Measurements from ENCODE around the gene DPP10.

DPP10 gene

DNA sequence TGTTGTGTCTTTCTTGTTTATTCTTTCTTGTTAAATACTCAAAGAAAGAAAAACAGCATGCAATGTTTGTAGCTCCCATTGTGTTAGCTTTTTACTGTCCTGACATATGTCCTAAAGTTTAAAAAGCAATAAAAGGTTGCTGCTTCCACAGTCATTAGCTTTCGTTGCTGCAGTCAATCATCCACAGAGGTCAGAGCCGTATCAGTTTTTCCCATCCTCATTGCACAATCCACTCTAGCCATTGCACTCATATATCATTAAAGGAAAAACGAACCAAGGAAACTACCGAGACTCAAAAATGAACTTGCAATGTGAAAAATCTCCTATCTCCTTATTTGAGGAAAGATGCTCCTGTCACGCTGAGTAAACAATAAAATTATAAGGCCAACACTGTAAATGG is 954.1 kb downstream of the DPP10 start:
- TF ChIP-seq, protein P1, sequence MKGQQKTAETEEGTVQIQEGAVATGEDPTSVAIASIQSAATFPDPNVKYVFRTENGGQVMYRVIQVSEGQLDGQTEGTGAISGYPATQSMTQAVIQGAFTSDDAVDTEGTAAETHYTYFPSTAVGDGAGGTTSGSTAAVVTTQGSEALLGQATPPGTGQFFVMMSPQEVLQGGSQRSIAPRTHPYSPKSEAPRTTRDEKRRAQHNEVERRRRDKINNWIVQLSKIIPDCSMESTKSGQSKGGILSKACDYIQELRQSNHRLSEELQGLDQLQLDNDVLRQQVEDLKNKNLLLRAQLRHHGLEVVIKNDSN (IDR thresholded peaks at IDR 0.05), result no peak
- TF ChIP-seq MAX (IDR thresholded peaks at IDR 0.05) (no peak), TEAD4 (IDR thresholded peaks at IDR 0.05) (no peak), EGR1 (IDR thresholded peaks at IDR 0.05) (no peak), FOXM1 (IDR thresholded peaks at IDR 0.05; ENCODE audit: borderline replicate concordance, low read depth) (no peak), REST (IDR thresholded peaks at IDR 0.05; ENCODE audit: low read depth) (no peak), TAF1 (IDR thresholded peaks at IDR 0.05; ENCODE audit: low read depth) (no peak), RAD21 (IDR thresholded peaks at IDR 0.05; ENCODE audit: low read depth) (no peak), NFIC (IDR thresholded peaks at IDR 0.05) (no peak)

- no peak for TF ChIP-seq TCF12 (IDR thresholded peaks at IDR 0.05; ENCODE audit: low read depth)
These were observed 958.5 kb downstream of the DPP10 start for GRCh38 chr2:115400940-115401339.

GRCh38 chr2:115412501-115412900 is 970.1 kb downstream of the DPP10 start:
- no peak for TF ChIP-seq NFIC (IDR thresholded peaks at IDR 0.05)
- TF ChIP-seq CREB1 (IDR thresholded peaks at IDR 0.05; ENCODE audit: low read depth), result no peak
- TF ChIP-seq ZBTB7A (IDR thresholded peaks at IDR 0.05; ENCODE audit: low read depth), result no peak
- TF ChIP-seq, protein P1 (IDR thresholded peaks at IDR 0.05), result no peak
- TF ChIP-seq TCF12 (IDR thresholded peaks at IDR 0.05; ENCODE audit: low read depth), result no peak
- TF ChIP-seq REST (IDR thresholded peaks at IDR 0.05; ENCODE audit: low read depth), result no peak
- no peak for TF ChIP-seq TAF1 (IDR thresholded peaks at IDR 0.05; ENCODE audit: low read depth)
- no peak for TF ChIP-seq MAX (IDR thresholded peaks at IDR 0.05)
- no peak for TF ChIP-seq CEBPB (IDR thresholded peaks at IDR 0.05)
- no peak for TF ChIP-seq TEAD4 (IDR thresholded peaks at IDR 0.05)
- no peak for TF ChIP-seq YY1 (IDR thresholded peaks at IDR 0.05; ENCODE audit: low read depth)
- no peak for TF ChIP-seq EP300 (IDR thresholded peaks at IDR 0.05; ENCODE audit: borderline replicate concordance)
- no peak for TF ChIP-seq EGR1 (IDR thresholded peaks at IDR 0.05)

- TF ChIP-seq RAD21 (IDR thresholded peaks at IDR 0.05; ENCODE audit: low read depth), result no peak
- no peak for TF ChIP-seq TAF1 (IDR thresholded peaks at IDR 0.05; ENCODE audit: low read depth)
These were observed 971.4 kb downstream of the DPP10 start for GRCh38 chr2:115413791-115414190.

- TF ChIP-seq, protein P1 (IDR thresholded peaks at IDR 0.05), result no peak
- TF ChIP-seq EGR1 (IDR thresholded peaks at IDR 0.05) (no peak), YY1 (IDR thresholded peaks at IDR 0.05; ENCODE audit: low read depth) (no peak)
These were observed 972.0 kb downstream of the DPP10 start for GRCh38 chr2:115414466-115414865.

DNA sequence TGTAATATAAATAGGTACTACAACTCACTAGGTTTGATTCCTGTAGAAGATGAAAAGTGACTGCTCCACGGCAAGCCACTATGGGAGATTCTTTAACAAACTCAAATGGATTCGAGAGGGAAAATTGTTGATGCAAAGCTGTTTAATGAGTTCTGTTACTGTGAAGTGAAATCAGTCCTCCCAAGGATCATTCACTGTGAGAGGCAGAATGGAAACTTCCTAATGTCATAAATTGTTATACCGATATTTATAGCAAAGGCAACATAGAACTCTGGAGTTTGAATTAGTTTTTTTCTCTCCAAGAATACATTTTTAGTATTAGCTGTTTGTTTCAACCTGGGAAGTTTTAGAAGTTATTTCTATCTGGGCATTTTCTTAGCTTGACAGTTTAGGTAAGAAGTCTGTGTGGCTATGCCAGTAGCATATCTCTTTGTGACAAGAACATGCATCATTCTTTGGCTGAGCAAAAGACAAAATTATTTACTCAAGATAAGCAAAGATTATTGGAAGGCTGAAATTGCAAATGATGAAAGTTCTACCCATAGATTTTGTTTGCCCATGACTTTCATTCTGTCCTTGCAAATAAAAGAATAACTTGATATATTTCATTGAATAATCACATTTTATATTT is 979.7 kb downstream of the DPP10 start:
- TF ChIP-seq NFIC (IDR thresholded peaks at IDR 0.05), result no peak
- no peak for TF ChIP-seq TCF12 (IDR thresholded peaks at IDR 0.05; ENCODE audit: low read depth)
- no peak for TF ChIP-seq EP300 (IDR thresholded peaks at IDR 0.05; ENCODE audit: borderline replicate concordance)
- TF ChIP-seq CREB1 (IDR thresholded peaks at IDR 0.05; ENCODE audit: low read depth), result no peak
- no peak for TF ChIP-seq TAF1 (IDR thresholded peaks at IDR 0.05; ENCODE audit: low read depth)
- no peak for TF ChIP-seq FOXM1 (IDR thresholded peaks at IDR 0.05; ENCODE audit: borderline replicate concordance, low read depth)
- TF ChIP-seq EGR1 (IDR thresholded peaks at IDR 0.05), result no peak
- TF ChIP-seq, protein P1 (IDR thresholded peaks at IDR 0.05), result no peak
- no peak for TF ChIP-seq CEBPB (IDR thresholded peaks at IDR 0.05)
- TF ChIP-seq TEAD4 (IDR thresholded peaks at IDR 0.05), result no peak
- TF ChIP-seq MAX (IDR thresholded peaks at IDR 0.05), result no peak
- TF ChIP-seq RAD21 (IDR thresholded peaks at IDR 0.05; ENCODE audit: low read depth), result no peak
- no peak for TF ChIP-seq ZBTB7A (IDR thresholded peaks at IDR 0.05; ENCODE audit: low read depth)
- TF ChIP-seq YY1 (IDR thresholded peaks at IDR 0.05; ENCODE audit: low read depth), result no peak
- TF ChIP-seq REST (IDR thresholded peaks at IDR 0.05; ENCODE audit: low read depth), result no peak

Measured in Ishikawa (cell line).